HG03196 (cell line): ENCODE results near the gene MED20.
A peak's percentile ranks its signal among the peaks of the same experiment; 100 is the strongest.
"Not testable (repeated sequence)": the region's sequence is repeated elsewhere in the genome, so short reads cannot be mapped to it uniquely, and the experiment has no call there.

Experiments
- ATAC-seq: cut with Tn5 transposase; IDR thresholded peaks from one replicate; pipeline ENCODE4 v1.9.1; 2021; ENCODE audit not compliant: unreplicated experiment

The MED20 gene, protein sequence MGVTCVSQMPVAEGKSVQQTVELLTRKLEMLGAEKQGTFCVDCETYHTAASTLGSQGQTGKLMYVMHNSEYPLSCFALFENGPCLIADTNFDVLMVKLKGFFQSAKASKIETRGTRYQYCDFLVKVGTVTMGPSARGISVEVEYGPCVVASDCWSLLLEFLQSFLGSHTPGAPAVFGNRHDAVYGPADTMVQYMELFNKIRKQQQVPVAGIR

DNA sequence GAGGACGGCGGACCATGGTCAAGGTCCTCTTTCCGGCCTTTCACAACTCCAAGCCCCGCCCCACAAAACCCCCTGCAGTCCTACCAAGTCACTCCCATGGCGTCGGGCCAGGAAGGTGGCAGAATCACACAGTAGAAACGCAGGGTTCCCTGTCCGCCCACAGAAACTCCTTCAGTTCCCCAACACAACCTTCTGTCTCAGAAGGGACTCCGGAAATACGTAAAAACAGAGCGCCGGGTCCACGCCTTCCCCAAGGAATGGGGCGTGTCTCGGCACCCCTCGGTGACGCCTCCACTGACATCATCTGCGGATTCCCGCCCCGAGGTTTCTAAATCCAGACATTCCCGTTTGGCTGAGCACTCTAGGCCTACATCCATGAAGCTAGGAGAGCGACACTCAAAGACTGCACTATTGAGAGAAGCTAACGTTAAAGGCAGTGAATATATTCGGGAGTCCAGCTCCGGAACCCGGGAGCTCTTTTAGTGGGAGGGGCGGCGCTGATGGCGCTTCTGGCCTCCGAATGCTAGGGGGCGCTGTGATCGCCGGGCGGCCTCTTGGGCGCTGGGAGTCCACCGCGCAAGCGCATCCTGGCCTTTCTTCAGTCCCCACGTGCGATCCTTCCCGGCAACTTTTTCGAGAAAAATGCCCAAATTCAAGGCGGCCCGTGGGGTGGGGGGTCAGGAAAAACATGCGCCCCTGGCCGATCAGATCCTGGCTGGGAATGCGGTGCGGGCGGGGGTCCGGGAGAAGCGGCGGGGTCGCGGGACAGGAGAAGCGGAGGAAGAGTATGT is at the start of gene MED20, which contains the start of gene BYSL:
Gene MED20, minus strand, starts transcription at position 219 of the 791 bp plus-strand sequence. Its CDS starts 121 bp downstream, at position 98.
Gene BYSL, plus strand, starts transcription at position 579 of the 791 bp plus-strand sequence. Its CDS starts 64 bp downstream, at position 643.
- peak; percentile 87 for ATAC-seq

DNA sequence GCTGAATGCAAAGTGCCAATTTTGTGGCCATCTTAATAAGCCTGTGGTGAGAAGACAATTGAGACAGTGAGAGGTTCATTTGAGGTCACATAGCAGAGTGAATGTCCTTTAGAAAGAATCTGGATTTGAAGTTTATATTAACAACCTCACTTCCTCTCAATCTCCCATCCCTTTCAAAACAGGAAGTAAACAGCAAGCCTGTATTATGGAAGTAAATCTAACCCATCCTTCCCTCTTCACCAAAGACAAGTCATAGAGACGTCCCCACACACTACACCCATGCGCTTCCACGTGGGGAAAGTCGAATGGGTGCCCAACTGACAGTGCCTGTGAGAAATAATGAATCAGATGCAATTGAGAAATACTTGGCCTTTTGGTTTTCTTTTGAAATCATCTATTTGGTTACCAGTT is 49.5 kb upstream of the MED20 start:
- ATAC-seq, result no peak

DNA sequence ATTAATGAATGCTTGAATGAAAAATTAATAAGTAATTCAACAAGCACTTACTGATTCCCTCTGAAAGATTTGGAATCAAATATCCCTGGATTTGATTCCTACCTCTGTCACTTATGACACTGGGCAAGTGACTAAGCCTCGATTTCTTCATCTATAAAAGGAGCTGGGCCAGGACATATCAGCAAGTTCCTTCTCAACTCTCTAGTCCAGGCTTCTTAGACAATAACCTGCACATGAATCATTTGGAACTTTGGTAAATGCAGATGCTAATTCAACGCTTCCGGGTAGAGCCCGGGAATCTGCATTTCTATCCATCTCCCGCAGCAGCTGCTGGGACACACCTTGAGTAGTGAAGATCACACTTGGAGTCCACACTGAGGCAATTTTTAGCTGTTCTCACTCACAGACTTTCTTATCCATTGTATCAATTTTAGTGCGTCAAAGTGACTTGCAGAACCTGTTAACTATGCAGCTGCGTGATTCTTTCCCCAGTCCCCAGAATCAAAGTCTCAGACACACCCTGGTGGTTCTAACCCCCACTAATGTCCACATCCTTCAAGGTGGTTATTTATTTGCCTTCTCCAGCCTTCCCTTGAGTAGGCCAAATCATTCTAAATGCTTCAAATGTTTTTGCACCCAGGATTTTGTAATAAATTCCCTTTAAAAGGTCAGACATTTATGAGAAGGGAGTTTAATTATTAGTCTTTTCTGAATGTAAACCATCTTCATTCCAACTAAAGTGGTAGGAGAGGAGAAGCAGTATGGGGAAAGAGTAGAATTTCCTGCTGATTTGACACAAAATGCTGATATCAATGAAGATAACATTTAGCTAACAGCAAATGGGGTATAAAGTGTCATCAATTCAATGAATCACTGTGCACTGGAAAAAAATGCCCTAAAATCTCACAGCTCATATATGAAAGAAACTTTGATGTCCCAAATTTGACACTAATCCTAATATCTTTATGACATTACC is 46.7 kb upstream of the MED20 start:
- no peak for ATAC-seq

DNA sequence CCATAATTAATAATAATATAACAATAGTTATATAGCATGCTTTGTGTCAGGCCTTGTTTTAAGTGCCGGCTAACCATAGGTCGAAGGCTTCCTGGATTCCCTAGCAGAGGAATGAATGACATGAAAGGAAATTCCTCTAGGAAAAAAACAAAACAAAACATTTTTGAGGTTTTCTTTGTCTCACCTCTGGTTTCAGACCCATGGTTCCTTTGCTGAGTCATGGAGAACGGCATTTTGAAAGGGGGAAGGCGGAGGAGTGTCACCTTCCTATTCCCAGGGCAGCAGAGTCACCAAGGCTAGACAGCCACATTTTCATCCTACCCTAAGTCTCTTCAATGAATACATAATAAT is 46.0 kb upstream of the MED20 start:
- ATAC-seq, result no peak

DNA sequence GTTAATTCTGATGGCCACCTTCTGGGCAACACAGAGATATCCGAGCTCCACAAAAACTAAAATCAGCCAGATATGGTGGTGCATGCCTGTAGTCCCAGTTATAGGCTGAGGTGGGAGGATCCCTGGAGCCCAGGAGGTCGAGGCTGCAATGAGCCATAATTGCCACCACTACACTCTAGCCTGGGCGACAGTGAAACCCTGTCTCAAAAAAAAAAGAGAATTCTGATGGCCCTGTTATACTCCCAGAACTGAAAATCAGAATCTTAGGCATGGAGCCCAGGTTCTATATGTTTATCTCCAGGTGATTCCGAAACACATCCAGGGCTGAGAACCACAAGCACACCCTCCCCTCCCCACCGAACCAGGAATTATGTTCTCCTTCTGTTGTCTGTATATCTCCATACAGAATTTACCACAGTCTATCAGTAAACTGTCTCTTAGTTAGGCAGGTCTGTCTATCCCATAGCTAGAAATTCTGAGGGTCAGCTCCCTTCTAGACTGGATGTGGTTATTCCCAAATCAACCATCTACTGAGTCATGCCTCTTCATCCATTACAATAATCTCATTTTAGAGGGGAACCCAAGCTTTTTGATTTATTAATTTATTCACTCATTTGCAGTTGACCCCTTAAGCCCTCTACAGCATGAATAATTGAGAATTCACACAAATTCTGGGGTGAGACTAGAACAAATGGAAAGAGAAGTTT is 45.4 kb upstream of the MED20 start:
- no peak for ATAC-seq

DNA sequence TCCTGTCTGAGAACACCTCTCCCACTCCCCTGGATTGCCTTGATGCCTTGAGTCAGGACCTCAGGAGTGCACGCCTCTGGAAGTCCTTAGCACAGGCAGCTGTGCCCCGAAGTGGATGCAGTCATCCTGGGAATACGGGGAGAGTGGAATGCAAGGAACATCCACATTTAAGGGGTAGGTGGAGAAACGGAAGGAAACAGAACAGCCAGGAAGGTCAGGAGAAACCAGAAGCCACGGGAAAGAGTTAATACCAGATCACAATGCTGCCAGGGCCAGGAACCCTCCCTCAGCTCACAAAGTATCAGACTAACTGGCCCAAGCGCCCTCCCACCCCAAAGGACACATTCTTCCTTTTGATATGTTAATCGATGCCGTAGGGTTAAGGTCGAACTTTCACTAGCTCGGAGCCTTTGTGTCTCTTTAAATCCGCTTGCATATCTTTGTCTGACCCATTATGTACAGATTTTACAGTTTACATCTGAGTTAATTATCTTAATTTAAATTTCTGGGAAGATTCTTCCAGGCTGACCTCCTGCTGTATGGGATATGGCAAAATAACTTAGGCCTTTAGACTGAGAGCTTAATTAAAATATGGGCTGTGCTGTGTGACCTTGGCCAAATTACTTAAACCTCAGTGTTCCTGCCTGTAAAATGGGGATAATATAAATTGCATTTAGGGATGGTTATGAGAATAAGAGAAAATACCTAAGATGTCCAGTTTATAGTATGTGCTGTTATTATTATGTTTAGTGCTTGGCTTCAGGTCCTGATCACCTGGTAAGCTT is 44.7 kb upstream of the MED20 start:
- ATAC-seq, result no peak

DNA sequence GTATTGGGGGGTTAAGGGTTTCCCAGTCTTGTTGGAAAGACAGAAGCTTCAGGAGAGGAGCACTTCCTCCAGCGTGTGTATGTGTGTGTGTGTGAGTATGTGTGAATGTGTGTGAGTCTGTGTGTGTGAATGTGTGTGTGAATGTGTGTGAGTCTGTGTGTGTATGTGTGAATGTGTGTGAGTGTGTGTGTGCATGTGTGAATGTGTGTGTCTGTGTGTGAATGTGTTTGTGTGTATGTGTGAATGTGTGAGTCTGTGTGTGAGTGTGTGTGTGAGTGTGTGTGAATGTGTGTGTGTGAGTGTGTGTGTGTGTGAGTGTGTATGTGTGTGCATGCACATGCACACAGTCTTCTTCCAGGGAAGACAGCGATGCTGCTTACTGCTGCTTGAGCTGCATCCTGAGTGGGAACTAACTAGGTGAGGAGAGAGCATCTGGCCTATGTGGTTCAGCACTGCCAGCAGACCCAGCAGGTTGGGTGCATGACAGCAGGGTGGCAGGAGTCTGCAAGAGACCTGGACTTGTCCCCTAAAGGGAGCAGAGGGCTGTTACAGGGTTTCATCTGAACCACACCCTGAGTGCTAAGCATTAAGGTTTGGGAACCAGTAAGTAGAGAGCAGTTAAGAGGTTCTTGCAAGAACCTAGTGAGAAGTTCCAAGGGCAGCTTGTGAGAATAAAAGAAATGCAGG is 43.4 kb upstream of the MED20 start:
- ATAC-seq, result no peak

DNA sequence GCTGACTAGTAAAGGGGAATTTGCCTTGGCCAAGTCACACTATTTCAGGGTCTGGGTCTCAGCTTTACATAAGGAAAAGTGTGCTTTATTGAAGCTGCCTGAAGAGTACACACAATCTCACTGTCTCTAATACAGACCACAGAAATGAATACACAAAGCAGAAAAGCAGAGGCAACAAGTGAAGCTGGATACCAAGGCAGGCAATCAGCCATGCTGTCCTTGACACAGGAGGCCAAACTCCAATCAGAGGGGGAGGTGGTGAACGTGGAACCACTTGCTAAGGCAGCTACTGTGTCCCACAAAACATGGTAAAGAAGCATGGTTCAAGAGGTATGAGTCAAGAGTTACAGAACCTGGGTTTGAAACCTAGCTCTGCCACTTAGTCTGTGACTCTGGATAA is 42.4 kb upstream of the MED20 start:
- ATAC-seq, result no peak

DNA sequence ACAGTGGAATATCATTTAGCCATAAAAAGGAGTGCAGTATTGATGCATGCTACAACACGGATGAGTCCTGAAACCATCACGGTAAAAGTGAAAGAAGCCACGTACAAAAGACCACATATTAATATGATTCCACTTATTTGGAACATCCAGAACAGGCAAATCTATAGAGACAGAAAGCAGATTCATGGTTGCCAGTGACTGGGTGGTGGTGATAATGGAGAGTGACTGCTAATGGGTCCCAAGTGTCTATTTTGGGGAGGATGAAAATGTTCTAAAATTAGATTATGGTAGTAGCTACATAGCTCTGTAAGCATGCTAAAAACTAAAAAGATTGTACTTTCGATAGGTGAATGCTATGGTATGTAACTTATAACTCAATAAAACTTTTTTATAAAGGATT is 39.1 kb upstream of the MED20 start:
- ATAC-seq, result no peak

DNA sequence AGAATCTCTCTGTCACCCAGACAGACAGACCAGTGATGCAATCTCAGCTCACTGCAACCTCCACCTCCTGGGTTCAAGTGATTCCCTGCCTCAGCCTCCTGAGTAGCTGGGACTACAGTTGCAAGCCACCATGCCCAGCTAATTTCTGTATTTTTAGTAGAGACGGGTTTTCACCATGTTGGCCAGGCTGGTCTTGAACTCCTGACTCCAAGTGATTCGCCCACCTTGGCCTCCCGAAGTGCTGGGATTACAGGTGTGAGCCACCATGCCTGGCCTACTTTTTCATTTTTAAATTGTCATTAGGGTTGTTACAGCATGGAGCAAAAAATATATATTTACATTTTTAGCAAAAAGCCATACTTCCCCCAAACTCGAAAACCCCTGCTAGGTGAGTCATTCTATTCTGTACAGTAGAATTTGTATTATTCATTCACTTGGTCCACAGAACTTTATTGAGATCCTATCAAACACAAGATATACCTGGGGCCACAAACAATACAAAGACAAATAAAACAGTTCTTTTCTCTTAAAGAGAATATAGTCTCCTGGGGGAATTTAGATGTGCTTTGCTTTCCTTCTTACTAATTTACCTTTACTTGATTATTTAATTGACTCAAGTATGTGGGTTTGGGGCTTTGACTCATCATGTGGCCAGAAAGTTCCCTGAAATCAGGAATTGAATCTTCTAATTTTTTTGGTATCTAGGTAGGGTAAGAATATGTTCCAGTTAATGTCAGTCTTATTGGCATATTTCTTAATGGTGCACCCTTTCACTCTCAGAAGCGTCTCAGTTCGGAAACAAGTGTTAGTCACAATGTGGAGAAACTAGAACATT is 37.3 kb upstream of the MED20 start:
- no peak for ATAC-seq

DNA sequence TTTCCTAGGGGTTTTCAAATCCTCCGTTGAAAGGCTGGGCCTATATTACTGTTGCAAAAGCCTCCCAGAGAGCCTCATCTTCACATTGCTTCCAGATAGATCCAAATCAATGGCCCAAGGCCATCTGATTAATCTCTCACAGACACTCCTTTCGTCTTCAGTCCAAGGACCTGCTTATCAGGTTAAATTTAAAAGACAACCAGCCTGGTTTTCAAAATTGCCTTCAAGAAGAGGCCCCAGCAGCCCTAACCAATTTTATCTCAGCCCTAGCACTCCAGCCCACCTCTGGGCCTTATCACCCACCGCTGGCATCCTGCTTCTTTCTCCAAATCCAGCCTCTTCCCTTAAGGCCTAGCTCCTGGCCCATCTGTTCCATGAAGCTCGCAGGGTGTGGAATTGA is 36.2 kb upstream of the MED20 start:
- no peak for ATAC-seq

DNA sequence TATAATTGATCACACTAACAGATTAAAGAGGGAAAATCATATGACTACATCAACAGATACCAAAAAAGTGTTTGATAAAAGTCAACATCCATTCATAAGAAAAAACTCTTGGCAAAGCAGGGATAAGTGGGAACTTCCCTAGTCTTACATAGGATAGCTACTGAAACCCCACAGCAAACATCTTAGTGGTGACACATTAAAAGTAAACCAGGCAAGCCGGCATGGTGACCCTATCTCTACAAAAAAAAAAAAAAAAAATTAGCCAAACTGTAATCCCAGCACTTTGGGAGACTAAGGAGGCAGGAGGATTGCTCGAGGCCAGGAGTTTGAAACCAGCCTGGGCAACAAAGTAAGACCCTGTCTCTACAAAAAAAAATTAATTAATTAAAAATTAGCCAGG is 34.5 kb upstream of the MED20 start:
- ATAC-seq, result no peak

DNA sequence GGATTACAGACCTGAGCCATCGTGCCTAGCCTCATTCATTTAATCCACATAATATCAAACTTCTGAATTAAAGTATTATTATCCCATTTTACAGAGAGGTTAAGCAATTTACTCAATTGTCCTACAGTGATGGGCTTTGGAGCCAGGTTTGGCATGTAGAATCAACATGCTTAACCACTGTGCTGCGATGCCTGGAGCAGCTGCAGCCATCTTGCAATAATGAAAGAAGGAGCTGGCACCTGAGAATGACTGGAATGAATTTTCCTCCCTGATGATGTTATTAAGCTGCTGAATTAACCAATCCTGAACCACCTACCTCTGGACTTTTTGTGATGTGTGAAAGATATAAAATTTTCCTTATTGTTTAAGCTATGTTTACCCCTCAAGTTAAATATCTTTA is 33.7 kb upstream of the MED20 start:
- ATAC-seq, result no peak

DNA sequence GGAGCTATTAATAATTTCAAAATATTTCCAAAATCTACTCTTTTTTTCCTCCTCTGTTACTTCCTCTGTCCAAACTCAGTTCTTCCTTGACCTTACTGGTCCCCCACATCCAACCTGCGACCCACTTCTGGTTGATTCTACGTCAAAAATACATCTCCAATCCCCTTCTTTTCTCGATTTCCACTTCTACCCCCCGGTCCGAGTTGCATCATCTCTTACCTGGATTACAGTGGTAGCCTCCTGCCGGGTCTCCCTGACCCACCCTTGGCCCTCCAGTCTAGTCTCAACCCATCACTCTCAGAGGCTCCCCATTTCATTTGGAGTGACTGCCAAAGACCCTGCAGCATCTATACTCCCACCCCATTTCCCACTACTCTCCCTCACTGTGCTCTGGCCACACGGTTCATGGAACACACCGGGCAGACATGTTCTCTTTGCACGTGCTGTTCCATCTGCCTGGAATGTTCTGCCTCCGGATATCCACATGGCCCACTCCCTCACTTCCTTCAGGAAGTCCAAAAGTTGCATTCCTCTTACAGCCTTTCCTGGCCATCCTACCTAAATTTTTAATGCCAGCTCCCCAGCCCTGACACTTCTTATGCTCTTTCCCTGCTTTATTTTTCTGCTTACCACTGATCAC is 26.8 kb upstream of the MED20 start:
- no peak for ATAC-seq

DNA sequence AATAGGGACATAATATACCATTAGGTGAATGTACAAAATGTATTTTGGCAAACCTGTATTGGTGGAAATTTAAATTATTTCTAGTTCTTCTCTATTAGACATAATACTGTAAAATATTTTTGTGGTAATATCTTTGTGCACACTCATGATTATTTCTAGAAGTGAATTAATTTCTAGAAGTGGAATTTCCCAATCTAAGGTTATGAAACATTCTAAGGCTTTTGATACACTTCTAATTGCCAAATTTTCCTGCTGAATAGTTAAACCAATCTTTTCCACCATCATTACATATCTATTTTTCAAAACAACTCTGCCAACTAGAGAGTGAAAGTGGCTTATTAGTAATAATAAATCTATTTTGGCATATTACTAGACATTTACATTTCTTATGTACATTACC is 22.5 kb upstream of the MED20 start:
- ATAC-seq, result no peak

DNA sequence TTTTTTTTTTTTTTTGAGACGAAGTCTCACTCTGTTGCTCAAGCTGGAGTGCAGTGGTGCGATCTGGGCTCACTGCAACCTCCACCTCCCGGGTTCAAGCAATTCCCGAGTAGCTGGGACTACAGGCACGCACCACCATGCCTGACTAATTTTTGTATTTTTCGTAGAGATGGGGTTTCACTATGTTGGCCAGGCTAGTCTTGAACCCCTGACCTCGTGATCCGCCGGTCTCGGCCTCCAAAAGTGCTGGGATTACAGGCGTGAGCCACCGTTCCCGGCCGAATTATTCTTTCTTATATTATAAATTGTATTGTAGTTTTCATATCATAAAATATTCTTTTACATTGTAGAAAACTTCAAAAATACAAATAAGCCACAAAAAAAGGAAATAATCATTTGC is 21.9 kb upstream of the MED20 start:
- not testable (repeated sequence) for ATAC-seq

DNA sequence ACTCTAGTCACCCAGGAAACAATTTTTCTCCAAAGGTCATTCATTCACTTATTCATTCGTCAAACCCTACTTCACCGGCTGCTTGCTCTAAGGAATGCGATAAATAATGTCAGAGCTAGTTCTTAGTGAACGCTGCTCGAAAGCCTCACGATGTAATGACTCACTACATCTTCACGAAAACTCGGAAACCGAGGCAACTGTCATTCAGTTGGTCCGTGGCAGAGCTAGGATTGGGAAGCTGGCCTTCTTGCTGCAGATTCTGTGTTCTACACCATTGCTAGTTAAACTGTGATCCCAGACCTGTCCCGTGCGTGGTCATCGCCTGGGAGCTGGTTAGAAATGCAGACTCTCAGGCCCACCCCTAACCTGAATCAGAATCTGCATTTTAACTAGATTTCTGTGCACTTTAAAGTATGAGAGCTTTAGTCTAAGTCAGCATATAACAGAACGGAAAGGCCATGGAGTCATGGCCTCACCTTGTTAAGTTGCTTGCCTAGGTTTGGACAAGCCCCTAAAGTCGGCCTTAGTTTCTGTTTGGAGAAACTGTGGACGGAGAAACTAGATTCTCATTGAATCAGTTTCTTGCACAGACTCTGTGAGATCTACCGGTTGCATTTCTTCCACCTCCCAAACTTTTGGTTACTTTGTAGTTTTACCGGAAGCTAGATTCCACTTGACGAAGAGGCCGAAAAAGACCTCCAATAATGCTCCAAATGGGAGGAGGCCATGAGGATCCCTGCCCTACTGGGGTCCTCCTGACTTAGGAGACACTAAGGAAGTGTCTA is 21.3 kb upstream of the MED20 start:
- peak; percentile 4 for ATAC-seq
